ENCODE results near the gene FUCA2.

DNA sequence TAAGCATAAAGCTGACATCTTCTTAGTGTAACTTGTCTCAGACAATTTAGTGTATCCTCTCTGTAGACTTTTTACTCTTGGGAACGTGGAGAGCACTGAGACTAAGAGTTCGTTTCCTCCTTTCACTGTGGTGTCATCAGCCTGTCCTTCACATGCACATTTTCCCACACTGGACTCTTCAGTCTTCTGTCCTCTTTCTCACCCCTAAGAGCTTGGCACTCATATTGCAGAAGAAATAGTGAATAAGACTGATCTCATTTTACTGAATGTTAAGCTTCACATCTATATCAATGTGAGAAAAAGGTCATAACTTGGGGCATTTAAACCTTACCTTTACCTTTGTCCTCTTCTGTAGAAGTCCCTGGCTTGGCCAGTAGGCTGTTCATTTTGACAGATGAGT is 25.6 kb downstream of the FUCA2 start:
- TF ChIP-seq CTCF (conservative IDR thresholded peaks at IDR 0.05; ENCODE audit: low read length) (no peak), EZH2phosphoT487 (IDR thresholded peaks at IDR 0.05; ENCODE audit: borderline replicate concordance) (no peak)
